Stomach (tissue), 4 donors: ENCODE measurements around the gene SETD4.

Experiments
- EP300 ChIP-seq: sonication (generic); formaldehyde crosslinking; IDR thresholded peaks from one replicate; pipeline ENCODE4 v1.6.1; 2017; ENCODE audit warnings: antibody characterized with exemption
- POLR2A ChIP-seq, 4 donors: fragments of 450-650 bp; IDR thresholded peaks; one replicate each; pipeline ENCODE4 v1.6.1; 2016; ENCODE audit warnings: antibody characterized with exemption in 4 of 4, control low read depth in 2 of 4, mild to moderate bottlenecking in 1 of 4, moderate library complexity in 1 of 4
- POLR2AphosphoS5 ChIP-seq, 3 donors: sonication (generic); formaldehyde crosslinking; IDR thresholded peaks; one replicate each; pipeline ENCODE4 v1.6.1; 2016; ENCODE audit warnings: antibody characterized with exemption in 3 of 3
- TF ChIP-seq, protein P1 (sequence below), 7 experiments: fragments of 450-650 bp in 4 of 7; fragments of 200-600 bp in 3 of 7; sonication (generic) in 3 of 7; IDR thresholded peaks; one replicate each; pipeline ENCODE4 v1.5.1; 2016 to 2019; ENCODE audit warnings: antibody characterized with exemption in 7 of 7, control low read depth in 2 of 7, mild to moderate bottlenecking in 1 of 7

GRCh38 chr21:35989138-35989735 lies 71.1 kb downstream of the SETD4 start:
- TF ChIP-seq, protein P1, sequence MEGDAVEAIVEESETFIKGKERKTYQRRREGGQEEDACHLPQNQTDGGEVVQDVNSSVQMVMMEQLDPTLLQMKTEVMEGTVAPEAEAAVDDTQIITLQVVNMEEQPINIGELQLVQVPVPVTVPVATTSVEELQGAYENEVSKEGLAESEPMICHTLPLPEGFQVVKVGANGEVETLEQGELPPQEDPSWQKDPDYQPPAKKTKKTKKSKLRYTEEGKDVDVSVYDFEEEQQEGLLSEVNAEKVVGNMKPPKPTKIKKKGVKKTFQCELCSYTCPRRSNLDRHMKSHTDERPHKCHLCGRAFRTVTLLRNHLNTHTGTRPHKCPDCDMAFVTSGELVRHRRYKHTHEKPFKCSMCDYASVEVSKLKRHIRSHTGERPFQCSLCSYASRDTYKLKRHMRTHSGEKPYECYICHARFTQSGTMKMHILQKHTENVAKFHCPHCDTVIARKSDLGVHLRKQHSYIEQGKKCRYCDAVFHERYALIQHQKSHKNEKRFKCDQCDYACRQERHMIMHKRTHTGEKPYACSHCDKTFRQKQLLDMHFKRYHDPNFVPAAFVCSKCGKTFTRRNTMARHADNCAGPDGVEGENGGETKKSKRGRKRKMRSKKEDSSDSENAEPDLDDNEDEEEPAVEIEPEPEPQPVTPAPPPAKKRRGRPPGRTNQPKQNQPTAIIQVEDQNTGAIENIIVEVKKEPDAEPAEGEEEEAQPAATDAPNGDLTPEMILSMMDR (IDR thresholded peaks at IDR 0.05), result no peak
- TF ChIP-seq EP300, result no peak
- TF ChIP-seq POLR2AphosphoS5 (IDR thresholded peaks at IDR 0.05), result no peak
- no peak for TF ChIP-seq POLR2A (IDR thresholded peaks at IDR 0.05)
